Endothelial cell (in vitro differentiated cells): ENCODE data around the gene DAP. TPM values are rescaled to one million over a fixed set of nuclear protein-coding genes. Genes with fewer than 3 reads are reported as not detected.

Experiments
- DNase-seq: peaks from one replicate; pipeline ENCODE4 v3.0.0; 2021; ENCODE audit warnings: low spot score
- H3K27ac Mint-ChIP-seq: one replicate; pipeline ENCODE4 v1.8.0; 2021; ENCODE audit warnings: mixed read lengths, inconsistent platforms; ENCODE audit not compliant: unreplicated experiment
- H3K27me3 Mint-ChIP-seq: one replicate; pipeline ENCODE4 v1.8.0; 2021; ENCODE audit warnings: mild to moderate bottlenecking, moderate library complexity, mixed read lengths, inconsistent platforms; ENCODE audit not compliant: unreplicated experiment
- H3K36me3 Mint-ChIP-seq: one replicate; pipeline ENCODE4 v1.8.0; 2021; ENCODE audit warnings: mild to moderate bottlenecking, low read depth, mixed read lengths, inconsistent platforms; ENCODE audit not compliant: unreplicated experiment
- H3K4me1 Mint-ChIP-seq: one replicate; pipeline ENCODE4 v1.8.0; 2021; ENCODE audit warnings: mild to moderate bottlenecking, mixed read lengths, inconsistent platforms; ENCODE audit not compliant: unreplicated experiment
- H3K4me3 Mint-ChIP-seq: one replicate; pipeline ENCODE4 v1.8.0; 2021; ENCODE audit warnings: mild to moderate bottlenecking, mixed read lengths, inconsistent platforms; ENCODE audit not compliant: unreplicated experiment
- H3K9me3 Mint-ChIP-seq: one replicate; pipeline ENCODE4 v1.8.0; 2021; ENCODE audit warnings: mixed read lengths, inconsistent platforms; ENCODE audit not compliant: unreplicated experiment
- total RNA-seq: library from RNA; stranded (reverse); fragmentation: NEBNext Ultra II Directional; extraction: Animal tissue kit (Norgen Biotek cat#: 25700); gene quantifications from one replicate; pipeline ENCODE4 v1.2.1, GENCODE V29; 2021; ENCODE audit not compliant: unreplicated experiment
- TF ChIP-seq, protein P1 (sequence below): fragments of 200-600 bp; sonication (generic); IDR thresholded peaks from one replicate; pipeline ENCODE4 v1.5.0; 2021; ENCODE audit warnings: antibody characterized with exemption; ENCODE audit not compliant: unreplicated experiment

The DAP gene
- total RNA-seq, 1 donor from 2014 or later, result 231 TPM

DNA sequence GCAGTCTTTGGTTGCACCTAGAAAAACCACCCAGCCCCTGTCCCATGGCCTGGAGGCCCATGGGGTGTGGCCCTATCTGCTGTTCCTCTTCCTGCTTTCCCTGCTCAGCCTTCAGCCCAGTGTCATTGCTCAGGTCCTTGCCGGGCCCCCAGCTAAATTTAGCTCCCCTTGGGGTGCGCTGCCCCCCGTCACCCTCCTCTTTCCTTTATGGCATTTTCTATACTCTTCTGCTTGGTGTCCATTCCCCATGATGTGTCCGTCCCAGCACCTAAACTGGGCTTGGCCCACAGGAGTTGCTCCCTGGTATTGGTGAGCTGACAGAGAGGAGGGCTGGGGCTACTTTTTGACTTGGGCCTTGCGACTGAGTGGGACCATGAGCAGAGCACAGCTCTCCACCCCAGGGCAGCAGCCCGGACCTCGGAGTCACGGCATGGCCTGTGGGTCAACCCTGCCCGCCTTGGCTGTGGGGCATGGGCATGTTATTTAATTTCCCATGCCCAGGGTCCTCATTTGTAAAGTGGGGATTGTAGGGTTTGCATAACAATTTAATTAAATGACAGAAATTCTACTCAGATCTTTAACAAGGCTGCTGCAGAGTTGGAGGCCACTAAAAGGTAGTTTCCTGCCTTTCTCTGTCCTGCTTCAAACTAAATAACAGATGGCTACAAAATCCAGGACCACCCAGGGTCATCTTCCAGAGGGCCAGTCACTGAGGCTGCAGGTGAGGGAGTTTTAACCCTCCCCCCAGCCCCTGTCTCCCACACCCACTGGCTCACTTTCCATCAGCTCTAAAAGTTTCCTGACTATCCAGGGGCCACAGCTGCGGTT is 98.2 kb downstream of the DAP start:
- Mint-ChIP-seq H3K4me3 (no peak overlapping the region), H3K36me3 (no peaks in the 10 kb centered on the region), H3K9me3 (no peaks in the 10 kb centered on the region), H3K4me1 (peaks cover 4% of the 10 kb centered on the region), H3K27ac (no peak overlapping the region), H3K27me3 (peaks cover 6% of the 10 kb centered on the region)
- DNase-seq, result no peak
- TF ChIP-seq, protein P1, sequence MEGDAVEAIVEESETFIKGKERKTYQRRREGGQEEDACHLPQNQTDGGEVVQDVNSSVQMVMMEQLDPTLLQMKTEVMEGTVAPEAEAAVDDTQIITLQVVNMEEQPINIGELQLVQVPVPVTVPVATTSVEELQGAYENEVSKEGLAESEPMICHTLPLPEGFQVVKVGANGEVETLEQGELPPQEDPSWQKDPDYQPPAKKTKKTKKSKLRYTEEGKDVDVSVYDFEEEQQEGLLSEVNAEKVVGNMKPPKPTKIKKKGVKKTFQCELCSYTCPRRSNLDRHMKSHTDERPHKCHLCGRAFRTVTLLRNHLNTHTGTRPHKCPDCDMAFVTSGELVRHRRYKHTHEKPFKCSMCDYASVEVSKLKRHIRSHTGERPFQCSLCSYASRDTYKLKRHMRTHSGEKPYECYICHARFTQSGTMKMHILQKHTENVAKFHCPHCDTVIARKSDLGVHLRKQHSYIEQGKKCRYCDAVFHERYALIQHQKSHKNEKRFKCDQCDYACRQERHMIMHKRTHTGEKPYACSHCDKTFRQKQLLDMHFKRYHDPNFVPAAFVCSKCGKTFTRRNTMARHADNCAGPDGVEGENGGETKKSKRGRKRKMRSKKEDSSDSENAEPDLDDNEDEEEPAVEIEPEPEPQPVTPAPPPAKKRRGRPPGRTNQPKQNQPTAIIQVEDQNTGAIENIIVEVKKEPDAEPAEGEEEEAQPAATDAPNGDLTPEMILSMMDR, result no peak

- Mint-ChIP-seq H3K27ac (no peak overlapping the region), H3K36me3 (no peaks in the 10 kb centered on the region), H3K4me3 (no peak overlapping the region), H3K9me3 (no peaks in the 10 kb centered on the region), H3K27me3 (peaks cover 6% of the 10 kb centered on the region), H3K4me1 (peaks cover 4% of the 10 kb centered on the region)
- no peak for DNase-seq
- TF ChIP-seq, protein P1, result no peak
These were observed 99.0 kb downstream of the DAP start for GRCh38 chr5:10662083-10662482.

DNA sequence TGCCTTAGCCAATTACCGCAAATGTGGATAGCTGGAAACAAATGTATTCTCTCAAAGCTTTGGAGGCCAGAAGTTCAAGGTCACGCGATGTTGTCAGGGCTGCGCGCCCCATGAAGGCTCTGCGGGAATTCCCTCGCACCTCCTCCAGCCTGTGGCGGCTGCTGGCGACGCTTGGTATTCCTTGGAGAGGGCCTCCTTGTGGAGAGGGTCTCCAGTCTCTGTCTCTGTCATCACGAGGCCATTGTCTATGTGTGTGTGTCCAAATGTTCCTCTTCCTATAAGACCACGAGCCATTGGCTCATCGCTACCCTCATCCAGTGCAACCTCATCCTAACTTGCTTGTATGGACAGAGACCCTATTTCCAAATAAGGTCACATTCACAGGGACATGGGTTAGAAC is 99.6 kb downstream of the DAP start:
- Mint-ChIP-seq H3K27me3 (peaks cover 6% of the 10 kb centered on the region), H3K27ac (no peak overlapping the region), H3K4me3 (no peak overlapping the region), H3K4me1 (peaks cover 8% of the 10 kb centered on the region), H3K9me3 (no peaks in the 10 kb centered on the region), H3K36me3 (no peaks in the 10 kb centered on the region)
- TF ChIP-seq, protein P1, result no peak
- no peak for DNase-seq

GRCh38 chr5:10660720-10661387 is 100.2 kb downstream of the DAP start:
- H3K9me3 Mint-ChIP-seq, result no peaks in the 10 kb centered on the region
- H3K27ac Mint-ChIP-seq, result no peak overlapping the region
- H3K4me3 Mint-ChIP-seq, result no peak overlapping the region
- H3K27me3 Mint-ChIP-seq, result peaks cover 6% of the 10 kb centered on the region
- TF ChIP-seq, protein P1, result no peak
- no peak for DNase-seq
- no peaks in the 10 kb centered on the region for H3K36me3 Mint-ChIP-seq
- H3K4me1 Mint-ChIP-seq, result peaks cover 14% of the 10 kb centered on the region

DNA sequence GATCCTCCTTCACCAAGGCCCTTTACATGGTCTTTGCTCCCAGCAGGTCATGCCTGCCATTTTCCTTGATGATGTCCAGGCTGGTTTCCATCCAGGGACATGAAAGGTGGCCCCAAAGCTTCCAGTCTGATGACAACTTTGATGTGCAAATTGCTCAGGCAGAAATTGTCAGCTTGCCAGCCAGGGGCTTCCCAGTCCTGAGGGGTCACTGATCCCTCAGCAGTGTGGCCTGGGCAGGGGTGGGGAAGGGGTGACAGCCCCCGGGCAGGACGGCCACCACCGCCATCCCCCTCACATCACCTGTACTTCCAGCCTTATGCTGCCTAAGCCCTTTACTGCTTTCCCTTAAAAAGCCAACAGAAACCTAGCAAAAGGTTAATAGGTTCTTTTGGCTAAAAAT is 100.9 kb downstream of the DAP start:
- Mint-ChIP-seq H3K27ac (no peak overlapping the region), H3K27me3 (peaks cover 7% of the 10 kb centered on the region), H3K9me3 (no peaks in the 10 kb centered on the region), H3K4me3 (no peak overlapping the region), H3K4me1 (peaks cover 16% of the 10 kb centered on the region), H3K36me3 (no peaks in the 10 kb centered on the region)
- TF ChIP-seq, protein P1, result no peak
- DNase-seq, result no peak
